Stimulated activated CD8-positive, alpha-beta memory T cell treated with anti-CD3 and anti-CD28 coated beads, Interleukin-7, amount 100 ng/mL, for 1 hour (primary cell): ENCODE data around the gene CNTNAP5.

Experiments
- DNase-seq, 2 donors: peaks; one replicate each; pipeline ENCODE4 v3.0.0-alpha.2; 2020; ENCODE audit warnings: low read depth in 2 of 2

Gene CNTNAP5

GRCh38 chr2:124063596-124063995 lies 38.5 kb downstream of the CNTNAP5 start:
- DNase-seq = no peak

GRCh38 chr2:124065636-124066035 lies 40.5 kb downstream of the CNTNAP5 start:
- no peak for DNase-seq

- no peak for DNase-seq
These were observed 41.7 kb downstream of the CNTNAP5 start for GRCh38 chr2:124066776-124067175.

- no peak for DNase-seq
These were observed 54.0 kb downstream of the CNTNAP5 start for GRCh38 chr2:124079045-124079444.

GRCh38 chr2:124080281-124081153 lies 55.4 kb downstream of the CNTNAP5 start:
- DNase-seq = no peak

GRCh38 chr2:124081154-124081716 lies 56.1 kb downstream of the CNTNAP5 start:
- no peak for DNase-seq

- DNase-seq = no peak
These were observed 63.5 kb downstream of the CNTNAP5 start for GRCh38 chr2:124088616-124089015.

- no peak for DNase-seq
These were observed 66.6 kb downstream of the CNTNAP5 start for GRCh38 chr2:124091721-124092120.

GRCh38 chr2:124092651-124093050 lies 67.6 kb downstream of the CNTNAP5 start:
- no peak for DNase-seq

GRCh38 chr2:124104914-124105313 lies 79.8 kb downstream of the CNTNAP5 start:
- DNase-seq = no peak

GRCh38 chr2:124112206-124112605 lies 87.1 kb downstream of the CNTNAP5 start:
- no peak for DNase-seq

GRCh38 chr2:124112966-124113365 lies 87.9 kb downstream of the CNTNAP5 start:
- no peak for DNase-seq

- DNase-seq = no peak
These were observed 95.2 kb downstream of the CNTNAP5 start for GRCh38 chr2:124120246-124120645.

- no peak for DNase-seq
These were observed 96.0 kb downstream of the CNTNAP5 start for GRCh38 chr2:124121106-124121505.

GRCh38 chr2:124121760-124122275 lies 96.7 kb downstream of the CNTNAP5 start:
- DNase-seq = no peak

GRCh38 chr2:124122340-124122739 lies 97.3 kb downstream of the CNTNAP5 start:
- DNase-seq = no peak

GRCh38 chr2:124131276-124131675 lies 106.2 kb downstream of the CNTNAP5 start:
- no peak for DNase-seq

GRCh38 chr2:124136110-124136509 lies 111.0 kb downstream of the CNTNAP5 start:
- DNase-seq = no peak

GRCh38 chr2:124138076-124138475 lies 113.0 kb downstream of the CNTNAP5 start:
- no peak for DNase-seq

- no peak for DNase-seq
These were observed 120.9 kb downstream of the CNTNAP5 start for GRCh38 chr2:124145982-124146381.

- no peak for DNase-seq
These were observed 122.5 kb downstream of the CNTNAP5 start for GRCh38 chr2:124147552-124147951.

- DNase-seq = no peak
These were observed 124.5 kb downstream of the CNTNAP5 start for GRCh38 chr2:124149571-124149970.

GRCh38 chr2:124151691-124152090 lies 126.6 kb downstream of the CNTNAP5 start:
- no peak for DNase-seq
